Jurkat, Clone E6-1 (cell line): ENCODE measurements around the gene GALNT17.

Experiments used
- DNase-seq: peaks from one replicate; pipeline ENCODE4 v3.0.0-alpha.2; 2011; ENCODE audit warnings: low read depth, low spot score
- H3K4me3 ChIP-seq: 2 replicates; pipeline ENCODE4 v1.5.1; 2011; ENCODE audit warnings: mild to moderate bottlenecking, low read length, control low read depth, moderate library complexity

Gene GALNT17

DNA sequence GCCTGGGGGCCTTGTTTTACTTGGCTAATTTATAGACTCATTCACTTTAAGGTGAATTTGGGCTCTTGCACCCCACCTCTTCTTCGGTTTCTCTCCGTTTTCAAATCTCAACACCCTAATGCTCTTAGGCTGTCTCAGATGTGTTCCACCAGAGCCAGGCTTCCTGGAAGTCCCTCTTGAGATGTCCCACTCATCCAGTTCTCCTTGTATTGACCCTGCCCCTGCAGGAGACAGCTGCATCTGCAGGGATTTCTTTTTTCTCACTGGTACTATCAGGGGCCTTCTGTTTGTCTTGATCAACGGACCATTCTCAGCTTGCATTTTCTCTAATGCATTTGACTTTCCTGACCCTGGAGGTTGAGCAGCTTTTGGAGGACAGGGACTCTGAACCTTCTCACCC, 279.5 kb downstream of the GALNT17 start:
- no peak for DNase-seq
- no peak overlapping the region for H3K4me3 ChIP-seq

DNA sequence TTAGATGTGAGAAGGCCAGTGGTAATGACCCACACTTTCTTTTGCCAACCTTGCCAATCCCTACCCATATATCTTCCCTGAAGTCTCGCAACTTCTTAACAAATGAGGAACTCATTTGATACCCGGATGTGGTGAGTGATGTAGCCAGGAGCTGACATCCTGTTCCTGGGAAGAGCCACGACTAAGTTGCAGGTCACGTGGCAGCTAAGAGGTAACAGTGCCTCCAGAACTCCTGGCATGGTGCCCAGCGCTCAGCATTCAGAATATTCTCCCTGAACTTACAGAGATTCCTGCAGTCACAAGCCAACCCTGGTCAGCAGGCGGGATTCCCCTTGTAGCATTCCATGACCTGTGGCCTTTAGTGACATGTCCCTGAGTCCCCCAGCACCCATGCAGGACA, 282.5 kb downstream of the GALNT17 start:
- no peak for DNase-seq
- no peak overlapping the region for H3K4me3 ChIP-seq

- no peak overlapping the region for H3K4me3 ChIP-seq
- no peak for DNase-seq
Measured at GRCh38 chr7:71419546-71420337, 287.8 kb downstream of the GALNT17 start.

- DNase-seq = no peak
- no peak overlapping the region for H3K4me3 ChIP-seq
Measured at GRCh38 chr7:71422104-71422503, 290.2 kb downstream of the GALNT17 start.

- no peak overlapping the region for H3K4me3 ChIP-seq
- no peak for DNase-seq
Measured at GRCh38 chr7:71424166-71425035, 292.5 kb downstream of the GALNT17 start.

DNA sequence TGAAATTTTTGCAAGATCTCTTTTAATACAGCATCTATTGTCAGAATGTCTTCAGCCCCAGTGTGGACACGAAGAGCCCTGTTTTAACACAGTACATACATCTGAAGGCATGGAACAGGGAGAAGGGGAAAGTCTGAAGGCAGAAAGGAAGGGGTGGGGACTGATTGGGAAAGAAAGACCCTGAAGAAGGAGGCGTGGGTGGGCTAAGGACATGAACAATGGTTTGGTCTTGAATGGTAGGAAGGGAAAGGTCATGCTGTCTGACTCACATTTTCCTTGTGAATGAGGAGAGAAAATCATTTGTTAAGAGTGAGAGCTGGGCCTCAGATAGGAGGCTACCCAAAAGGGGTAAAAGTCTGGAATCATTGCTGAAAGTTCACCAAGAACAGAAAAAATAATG, 297.1 kb downstream of the GALNT17 start:
- DNase-seq = no peak
- no peak overlapping the region for H3K4me3 ChIP-seq

GRCh38 chr7:71430246-71430645, 298.3 kb downstream of the GALNT17 start:
- no peak for DNase-seq
- no peak overlapping the region for H3K4me3 ChIP-seq

DNA sequence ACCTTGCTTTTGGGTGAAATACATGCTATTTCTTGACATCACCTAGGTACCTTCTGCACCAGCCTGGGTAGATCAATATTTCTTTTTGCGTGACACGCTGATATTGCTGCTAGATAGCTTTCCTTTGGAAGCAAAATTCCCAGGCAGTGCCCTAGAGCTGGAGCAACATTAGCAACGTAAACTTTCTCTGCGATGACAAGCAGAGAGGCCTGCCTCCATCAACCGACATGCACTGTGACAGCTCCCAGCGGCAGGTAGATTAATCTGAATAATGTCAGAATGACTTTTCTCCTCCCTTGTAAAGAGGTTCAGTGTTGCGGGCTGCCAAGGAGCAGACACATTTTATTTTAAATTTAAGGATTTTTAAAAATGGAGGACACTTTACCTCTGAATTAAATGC, 307.4 kb downstream of the GALNT17 start:
- H3K4me3 ChIP-seq = no peak overlapping the region
- DNase-seq = no peak

DNA sequence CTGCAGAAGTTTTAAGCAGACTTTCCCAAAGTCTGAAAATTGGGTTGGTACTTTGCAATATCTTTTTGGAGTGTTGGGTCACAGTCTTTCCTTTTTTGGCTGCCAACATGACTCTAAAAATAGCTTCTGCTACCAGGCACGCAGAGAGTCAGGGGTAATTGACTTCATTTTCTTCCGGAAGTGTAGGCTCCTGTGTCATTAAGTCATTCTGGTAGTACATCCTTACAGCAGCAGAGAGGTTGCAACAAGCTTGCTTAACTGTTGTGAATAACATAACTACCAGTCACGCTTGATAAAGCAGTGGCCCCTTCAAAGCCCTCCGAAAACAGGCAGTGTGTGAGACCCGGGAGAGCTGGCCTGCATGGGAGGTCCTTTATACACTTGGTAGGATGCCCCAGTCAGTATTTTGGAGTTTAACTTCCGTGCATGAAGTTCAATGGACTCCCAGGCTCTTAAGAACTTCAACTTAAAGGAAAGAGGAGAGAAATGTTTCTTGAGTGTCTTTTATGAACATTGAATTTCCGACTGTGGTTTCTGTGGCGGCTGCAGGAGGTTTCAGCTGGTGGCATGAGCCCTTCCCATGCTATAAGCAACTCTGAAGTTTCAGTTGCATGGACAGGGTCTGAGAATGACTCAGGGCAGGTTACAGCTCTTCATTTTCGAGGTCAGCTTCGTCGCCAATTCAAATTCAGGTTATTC, 310.7 kb downstream of the GALNT17 start:
- peak; percentile 23 for DNase-seq
- no peak overlapping the region for H3K4me3 ChIP-seq

- H3K4me3 ChIP-seq = no peak overlapping the region
- DNase-seq = no peak
Measured at GRCh38 chr7:71443191-71443530, 311.2 kb downstream of the GALNT17 start.

DNA sequence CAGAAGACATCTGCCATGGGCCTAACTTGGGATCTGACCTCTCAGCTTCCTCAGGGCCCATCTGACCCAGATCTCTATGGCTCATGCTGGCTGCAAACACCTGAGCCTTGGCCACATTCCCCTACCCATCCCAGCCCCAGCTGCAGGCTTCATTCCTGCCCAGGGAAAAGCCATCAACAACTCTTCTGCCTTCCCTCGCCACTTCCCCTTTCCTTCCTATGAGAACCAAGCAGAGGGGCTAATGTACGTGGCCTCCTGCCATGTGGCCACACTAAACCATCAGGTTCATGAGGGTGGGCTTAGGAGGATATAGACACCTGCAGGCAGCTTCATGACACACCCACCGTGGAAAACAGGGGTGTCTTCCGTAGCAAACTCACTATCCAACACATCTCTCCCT, 312.2 kb downstream of the GALNT17 start:
- no peak for DNase-seq
- no peak overlapping the region for H3K4me3 ChIP-seq

GRCh38 chr7:71453630-71454029, 321.7 kb downstream of the GALNT17 start:
- H3K4me3 ChIP-seq = no peak overlapping the region
- DNase-seq = no peak

GRCh38 chr7:71454981-71455380, 323.0 kb downstream of the GALNT17 start:
- H3K4me3 ChIP-seq = no peak overlapping the region
- no peak for DNase-seq

GRCh38 chr7:71457021-71457420, 325.1 kb downstream of the GALNT17 start:
- no peak for DNase-seq
- H3K4me3 ChIP-seq = no peak overlapping the region

- no peak overlapping the region for H3K4me3 ChIP-seq
- DNase-seq = no peak
Measured at GRCh38 chr7:71457846-71458590, 326.1 kb downstream of the GALNT17 start.

DNA sequence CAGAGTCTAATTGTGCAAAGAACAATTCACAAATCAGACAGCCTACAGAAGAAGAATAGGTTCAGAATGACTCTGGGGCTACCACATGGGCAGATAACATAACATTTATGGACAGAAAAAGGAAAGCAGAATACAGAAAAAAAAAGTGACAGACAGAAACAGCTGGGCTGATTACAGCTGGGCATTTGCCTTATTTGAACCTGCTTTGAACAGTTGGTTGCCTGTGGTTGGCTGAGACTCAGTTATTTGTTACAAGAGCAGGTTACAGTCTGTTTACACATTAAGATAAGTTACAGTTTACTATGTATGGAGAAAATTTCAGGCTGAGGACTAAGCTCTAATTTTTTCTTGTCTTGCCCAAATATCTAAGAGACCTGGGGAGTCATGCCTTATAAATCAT, 327.2 kb downstream of the GALNT17 start:
- DNase-seq = no peak
- no peak overlapping the region for H3K4me3 ChIP-seq

GRCh38 chr7:71461572-71461971, 329.6 kb downstream of the GALNT17 start:
- H3K4me3 ChIP-seq = no peak overlapping the region
- no peak for DNase-seq

DNA sequence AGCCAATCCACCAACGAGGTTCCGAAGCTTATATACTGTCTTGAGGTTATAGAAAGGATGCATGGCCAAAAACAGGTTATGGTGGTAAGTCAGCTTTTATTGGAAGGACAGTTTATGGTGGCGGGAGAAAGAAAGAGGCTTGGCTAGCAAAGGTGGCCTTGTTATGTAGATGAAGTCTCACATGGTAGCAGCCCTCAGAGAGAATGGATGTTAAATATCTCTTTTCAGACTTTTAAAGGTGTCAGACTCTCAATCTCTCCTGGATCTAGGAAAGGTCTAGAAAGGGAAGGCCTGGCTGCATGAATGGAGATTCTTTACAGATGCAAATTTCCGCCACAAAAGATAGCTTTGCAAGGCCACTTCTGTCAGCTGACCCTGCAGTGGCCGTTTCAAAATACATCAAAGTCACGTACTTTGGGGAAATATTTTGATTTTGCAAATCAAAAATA, 333.8 kb downstream of the GALNT17 start:
- no peak overlapping the region for H3K4me3 ChIP-seq

GRCh38 chr7:71466448-71467145, 334.7 kb downstream of the GALNT17 start:
- no peak for DNase-seq
- no peak overlapping the region for H3K4me3 ChIP-seq

More for the DNA sequence above, 333.8 kb downstream of the GALNT17 start:
- DNase-seq = no peak
